Measurements from ENCODE around the gene SLC35E3.
"Not testable (repeated sequence)": the region's sequence is repeated elsewhere in the genome, so short reads cannot be mapped to it uniquely, and the experiment has no call there.

SLC35E3 gene

GRCh38 chr12:68803948-68804656 is 58.1 kb downstream of the SLC35E3 start:
- no peak for TF ChIP-seq CTCF (IDR thresholded peaks at IDR 0.05; ENCODE audit: extremely low read depth, missing control alignments)
- DNase-seq (ENCODE audit: low spot score), result no peak

GRCh38 chr12:68804657-68805591 is 58.9 kb downstream of the SLC35E3 start:
- TF ChIP-seq CTCF (IDR thresholded peaks at IDR 0.05; ENCODE audit: extremely low read depth, missing control alignments), result no peak
- no peak for DNase-seq (ENCODE audit: low spot score)

- no peak for DNase-seq (ENCODE audit: low spot score)
- TF ChIP-seq CTCF (IDR thresholded peaks at IDR 0.05; ENCODE audit: extremely low read depth, missing control alignments), result no peak
Measured at GRCh38 chr12:68805592-68806120, 59.7 kb downstream of the SLC35E3 start.

- no peak for DNase-seq (ENCODE audit: low spot score)
- no peak for TF ChIP-seq CTCF (IDR thresholded peaks at IDR 0.05; ENCODE audit: extremely low read depth, missing control alignments)
Measured at GRCh38 chr12:68806488-68807237, 60.7 kb downstream of the SLC35E3 start.

GRCh38 chr12:68807274-68807575 is 61.2 kb downstream of the SLC35E3 start:
- DNase-seq (ENCODE audit: low spot score), result not testable (repeated sequence)

- peak; percentile 97 for DNase-seq (ENCODE audit: low spot score)
- TF ChIP-seq CTCF (IDR thresholded peaks at IDR 0.05; ENCODE audit: extremely low read depth, missing control alignments), result peak; percentile 88
Measured at GRCh38 chr12:68807576-68808387, 61.8 kb downstream of the SLC35E3 start, which contains the start of gene MDM2. Gene MDM2 (plus strand): TSS chr12:68808177. CDS start chr12:68808478, 301 bp downstream.

Data from GM20000 (cell line).